Stimulated activated CD4-positive, alpha-beta T cell treated with anti-CD3 and anti-CD28 coated beads, Interleukin-2, amount 100 ng/mL, for 24 hours (primary cell): ENCODE results near the gene ARMC5.
A peak's percentile ranks its signal among the peaks of the same experiment; 100 is the strongest.
"Not testable (repeated sequence)": the region's sequence is repeated elsewhere in the genome, so short reads cannot be mapped to it uniquely, and the experiment has no call there.

Experiments used
- DNase-seq, 2 donors: peaks; one replicate each; pipeline ENCODE4 v3.0.0-alpha.2; 2020

ARMC5 gene

DNA sequence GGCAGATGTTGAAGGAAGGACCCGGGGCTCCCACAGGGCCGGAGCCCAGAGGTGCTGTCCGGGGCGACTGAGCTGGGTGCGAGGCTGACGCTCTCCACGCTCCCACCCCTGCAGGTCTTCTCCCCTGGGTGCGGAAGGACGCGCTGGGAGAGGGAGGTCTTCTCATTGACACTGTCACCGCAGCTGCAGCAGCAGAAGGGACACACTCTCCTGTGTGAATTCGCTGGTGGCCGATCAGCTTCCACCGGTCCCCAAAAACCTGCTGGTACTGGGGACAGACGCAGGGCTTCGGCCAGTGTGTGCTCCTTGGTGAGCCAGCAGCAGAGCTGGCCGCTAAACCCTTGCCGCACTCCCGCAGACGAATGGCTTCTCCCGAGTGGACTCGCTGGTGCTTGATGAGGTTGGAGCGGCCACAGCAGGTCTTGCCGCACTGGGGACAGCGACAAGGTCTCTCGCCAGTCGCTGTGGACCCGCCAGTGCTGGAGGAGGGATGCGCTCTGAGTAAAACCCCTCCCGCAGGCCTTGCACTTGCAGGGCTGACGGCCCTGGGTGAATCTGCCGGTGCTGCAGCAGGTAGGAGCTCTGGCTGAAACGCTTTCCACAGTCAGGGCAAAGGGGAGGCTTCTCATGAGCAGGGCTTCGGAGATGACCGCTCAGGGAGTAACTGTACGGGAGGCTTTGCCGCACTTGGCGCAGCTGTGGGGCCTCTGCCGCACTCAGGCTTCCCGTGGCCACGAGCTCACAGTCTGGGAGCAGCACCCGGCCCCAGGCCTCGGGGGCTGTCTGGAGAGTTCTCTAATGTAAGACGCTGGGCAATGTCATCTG, 22.9 kb upstream of the ARMC5 start:
- DNase-seq: no peak

DNA sequence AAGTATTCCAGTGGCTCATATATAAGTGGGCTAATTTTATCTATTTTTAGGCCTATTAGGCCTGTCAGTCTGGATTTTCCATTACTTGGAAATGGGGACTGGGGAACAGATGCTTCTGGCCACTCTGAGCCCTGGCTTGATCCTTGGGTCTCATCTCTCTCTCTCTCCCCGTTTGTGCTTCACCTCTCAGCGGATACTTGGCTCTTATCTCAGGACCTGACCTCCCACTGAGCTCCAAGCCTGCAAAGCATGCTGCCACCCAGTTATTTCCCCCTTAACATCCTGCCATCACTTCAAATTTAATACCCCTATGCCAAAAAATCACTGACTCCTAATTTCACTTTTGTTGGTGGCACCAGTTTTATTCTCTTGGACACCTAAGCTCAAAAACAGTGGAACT, 20.9 kb upstream of the ARMC5 start:
- no peak for DNase-seq

DNA sequence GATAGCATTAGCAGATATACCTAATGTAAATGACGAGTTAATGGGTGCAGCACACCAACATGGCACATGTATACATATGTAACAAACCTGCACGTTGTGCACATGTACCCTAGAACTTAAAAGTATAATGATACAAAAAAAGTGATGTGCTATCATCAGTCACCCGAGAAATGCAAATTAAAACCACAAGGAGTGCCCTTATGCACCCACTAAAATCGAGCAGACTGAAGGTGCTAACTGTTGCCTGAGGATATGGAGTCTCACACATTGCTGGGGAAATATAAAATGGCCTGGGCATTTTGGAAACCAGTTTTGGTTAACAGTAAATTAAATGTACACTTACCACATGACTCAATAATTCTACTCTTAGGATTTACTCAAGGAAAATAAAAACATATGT, 20.3 kb upstream of the ARMC5 start:
- DNase-seq: not testable (repeated sequence)

DNA sequence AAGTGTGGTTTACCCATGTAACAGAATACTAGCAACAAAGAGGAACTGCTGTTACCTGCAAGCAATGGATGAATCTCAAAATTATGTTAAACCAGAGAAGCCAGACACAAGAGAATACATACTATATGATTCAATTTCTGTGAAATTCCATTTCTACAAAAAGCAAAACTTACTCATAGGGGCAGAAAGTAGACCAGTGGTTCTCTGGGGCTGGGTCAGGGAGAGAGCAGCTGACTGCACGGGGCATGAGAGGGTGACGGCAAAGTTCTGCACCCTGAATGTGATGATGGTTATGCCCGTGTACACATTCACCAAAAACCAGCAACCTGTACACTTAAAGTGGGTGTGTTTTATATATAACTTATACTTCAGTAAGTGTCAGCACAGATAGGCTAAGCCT, 19.8 kb upstream of the ARMC5 start:
- DNase-seq: no peak

DNA sequence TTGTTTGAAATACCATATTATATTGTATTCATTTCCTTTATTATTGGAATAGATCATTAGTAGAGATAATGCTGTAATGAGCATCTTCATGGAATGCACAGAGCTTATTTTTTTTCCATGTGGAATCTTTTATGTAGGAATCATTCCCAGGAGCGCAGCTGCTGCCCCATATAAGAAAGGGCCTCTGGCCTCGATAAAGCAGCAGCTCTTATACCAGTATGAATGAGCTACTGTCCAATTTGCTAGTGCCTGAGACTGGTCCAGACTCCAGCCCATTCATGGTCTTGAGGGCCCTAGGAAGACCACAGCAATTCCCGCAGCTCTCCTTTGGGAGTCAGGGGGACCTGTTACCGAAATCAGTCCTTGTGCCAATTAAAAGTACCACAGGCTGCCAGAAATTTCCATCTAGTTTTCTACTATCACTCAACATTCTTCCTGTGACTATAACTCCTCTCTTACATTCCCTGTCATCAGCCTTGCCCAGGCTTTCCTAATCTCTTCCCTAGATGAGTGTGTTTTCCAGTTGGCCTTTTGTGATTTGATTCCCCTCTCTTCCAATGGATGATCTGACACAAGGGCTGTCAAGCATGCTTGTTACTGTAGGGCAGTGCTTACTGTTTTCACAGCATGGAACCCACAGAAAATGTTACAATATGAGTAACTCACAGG, 18.7 kb upstream of the ARMC5 start:
- DNase-seq: no peak

DNA sequence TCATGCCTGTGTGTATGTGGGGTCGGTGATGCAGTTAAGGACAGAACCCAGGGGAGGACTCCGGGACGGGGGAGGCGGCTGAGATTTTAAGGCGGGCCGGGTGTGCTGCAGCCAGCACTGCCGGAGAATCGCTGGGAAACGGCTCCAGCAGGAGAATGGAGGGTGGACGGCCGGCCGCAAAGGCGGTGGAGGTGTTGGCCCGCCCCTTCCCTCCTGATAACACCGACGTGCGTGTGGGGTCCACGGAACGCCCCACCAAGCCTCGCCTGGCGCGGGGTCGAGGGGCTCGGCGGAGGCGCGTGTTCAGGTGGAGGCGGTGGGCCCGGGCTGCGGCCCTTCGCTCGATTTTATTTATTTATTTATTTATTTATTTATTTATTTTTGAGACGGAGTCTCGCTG, 17.3 kb upstream of the ARMC5 start:
- DNase-seq: no peak

DNA sequence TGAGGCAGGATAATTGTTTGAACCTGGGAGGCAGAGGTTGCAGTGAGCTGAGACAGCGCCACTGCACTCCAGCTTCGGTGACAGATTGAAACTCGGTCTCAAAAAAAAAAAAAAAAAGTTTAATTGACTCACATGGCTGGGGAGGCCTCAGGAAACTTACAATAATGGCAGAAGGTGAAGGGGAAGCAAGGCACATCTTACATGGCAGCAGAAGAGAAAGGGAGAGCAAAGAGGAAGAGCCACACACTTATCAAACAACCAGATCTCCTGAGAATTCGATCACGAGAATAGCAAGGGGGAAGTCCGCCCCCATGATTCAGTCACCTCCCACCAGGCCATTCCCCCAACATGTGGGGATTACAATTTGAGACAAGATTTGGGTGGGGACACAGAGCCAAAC, 13.4 kb upstream of the ARMC5 start:
- DNase-seq: not testable (repeated sequence)

DNA sequence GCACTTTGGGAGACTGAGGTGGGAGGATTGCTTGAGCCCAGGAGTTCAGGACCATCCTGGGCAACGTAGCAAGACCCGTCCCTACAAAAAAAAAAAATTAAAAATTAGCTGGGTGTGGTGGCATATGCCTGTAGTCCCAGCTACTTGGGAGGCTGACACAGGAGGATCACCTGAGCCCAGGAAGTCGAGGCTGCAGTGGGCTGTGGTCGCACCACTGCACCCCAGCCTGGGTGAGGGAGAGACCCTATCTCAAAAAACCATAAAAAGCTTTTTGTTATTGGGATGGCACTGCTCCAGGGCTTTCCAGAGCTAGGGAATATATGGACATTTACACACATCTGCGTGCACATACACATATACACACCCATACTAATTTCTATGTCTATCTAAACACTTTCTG, 8.1 kb upstream of the ARMC5 start:
- DNase-seq: no peak

DNA sequence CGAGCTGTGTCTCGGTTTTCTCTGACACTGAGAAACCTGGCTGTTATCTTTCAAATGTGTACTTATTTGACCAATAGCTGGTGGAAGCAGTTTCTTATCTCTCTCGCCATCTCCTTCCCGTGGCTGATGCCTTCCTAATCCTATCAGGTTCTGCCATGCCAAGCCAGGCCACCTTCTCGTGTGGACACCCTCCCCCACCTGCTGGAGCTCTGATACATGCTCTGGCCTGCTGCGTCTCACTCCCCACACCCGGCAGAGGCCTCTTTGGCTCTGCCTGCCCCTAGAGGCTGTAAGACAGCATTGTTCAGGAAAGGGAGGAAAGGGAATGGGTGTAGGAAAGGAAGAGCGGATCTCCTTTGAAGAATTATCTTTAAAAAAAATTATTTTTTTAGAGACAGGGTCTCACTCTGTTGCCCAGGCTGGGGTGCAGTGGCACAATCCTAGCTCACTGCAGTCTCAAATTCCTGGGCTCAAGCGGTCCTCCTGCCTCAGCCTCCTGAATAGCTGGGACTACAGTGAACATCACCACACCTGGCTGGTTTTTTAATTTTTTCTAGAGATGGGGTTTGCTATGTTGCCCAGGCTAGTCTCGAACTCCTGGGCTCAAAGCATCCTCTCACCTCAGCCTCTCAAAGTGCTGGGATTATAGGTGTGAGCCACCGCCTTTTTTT, 7.5 kb upstream of the ARMC5 start:
- no peak for DNase-seq

DNA sequence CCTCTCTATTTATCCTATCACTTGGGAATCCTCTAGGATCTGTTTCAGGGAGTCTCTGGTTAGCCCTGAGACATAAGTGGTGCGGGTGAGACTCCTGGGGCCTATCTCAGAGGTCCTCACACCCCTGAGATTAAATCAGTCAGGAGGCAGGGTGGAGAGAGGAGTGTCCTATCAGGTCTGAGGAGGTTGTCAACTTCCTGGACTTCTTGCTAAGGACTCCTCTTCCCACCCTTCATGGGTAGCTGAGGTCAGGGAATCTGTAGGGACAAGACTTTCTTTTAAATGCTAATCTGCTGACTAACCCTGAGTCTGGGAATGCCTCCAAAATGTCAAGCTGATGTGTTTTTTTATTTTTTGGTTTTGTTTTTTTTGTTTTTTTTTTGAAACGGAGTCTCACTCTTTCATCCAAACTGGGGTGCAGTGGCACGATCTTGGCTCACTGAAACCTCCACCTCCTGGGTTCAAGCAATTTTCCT, 6.6 kb upstream of the ARMC5 start:
- DNase-seq: no peak

DNA sequence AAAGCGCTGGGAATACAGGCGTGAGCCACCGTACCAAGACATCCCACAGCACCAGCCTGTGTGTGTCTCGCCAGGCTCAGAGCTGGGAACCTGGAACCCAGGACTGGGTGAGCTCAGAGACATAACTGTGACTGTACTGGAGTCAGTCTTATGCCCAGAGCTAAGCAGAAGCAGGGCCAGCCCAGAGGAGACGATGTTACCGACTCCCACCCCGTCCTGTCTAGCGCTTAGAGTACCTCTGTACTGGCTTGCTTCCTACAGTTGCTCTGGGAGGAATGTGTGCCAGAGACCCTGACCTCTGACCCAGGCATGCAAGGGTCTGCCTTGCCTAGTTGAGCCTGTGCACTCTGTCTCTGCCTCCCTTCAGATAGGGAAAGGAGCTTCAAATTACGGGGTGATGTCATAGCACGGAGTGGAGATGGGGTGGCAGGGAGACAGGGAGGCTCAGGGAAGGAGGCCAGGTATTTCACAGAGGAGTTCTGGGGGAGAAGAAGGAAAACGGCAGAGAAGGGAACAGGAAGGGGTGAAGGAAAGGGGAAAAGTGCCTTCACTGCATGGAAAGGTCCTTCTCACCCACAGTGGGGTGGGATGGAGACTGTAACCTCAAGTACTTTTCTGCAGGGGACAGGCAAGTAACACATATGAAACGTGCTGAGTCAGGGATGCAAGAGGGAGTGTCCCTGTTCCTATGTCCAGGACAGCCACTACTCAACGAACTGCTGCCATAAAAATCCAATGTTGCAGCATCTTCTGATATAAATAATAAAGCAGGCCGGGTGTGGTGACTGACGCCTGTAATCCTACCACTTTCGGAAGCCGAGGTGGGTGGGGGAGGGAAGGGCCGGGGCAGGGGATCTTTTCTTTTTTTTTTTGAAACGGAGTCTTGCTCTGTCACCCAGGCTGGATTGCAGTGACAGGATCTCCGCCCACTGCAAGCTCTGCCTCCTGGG, 5.8 kb upstream of the ARMC5 start:
- DNase-seq: no peak

DNA sequence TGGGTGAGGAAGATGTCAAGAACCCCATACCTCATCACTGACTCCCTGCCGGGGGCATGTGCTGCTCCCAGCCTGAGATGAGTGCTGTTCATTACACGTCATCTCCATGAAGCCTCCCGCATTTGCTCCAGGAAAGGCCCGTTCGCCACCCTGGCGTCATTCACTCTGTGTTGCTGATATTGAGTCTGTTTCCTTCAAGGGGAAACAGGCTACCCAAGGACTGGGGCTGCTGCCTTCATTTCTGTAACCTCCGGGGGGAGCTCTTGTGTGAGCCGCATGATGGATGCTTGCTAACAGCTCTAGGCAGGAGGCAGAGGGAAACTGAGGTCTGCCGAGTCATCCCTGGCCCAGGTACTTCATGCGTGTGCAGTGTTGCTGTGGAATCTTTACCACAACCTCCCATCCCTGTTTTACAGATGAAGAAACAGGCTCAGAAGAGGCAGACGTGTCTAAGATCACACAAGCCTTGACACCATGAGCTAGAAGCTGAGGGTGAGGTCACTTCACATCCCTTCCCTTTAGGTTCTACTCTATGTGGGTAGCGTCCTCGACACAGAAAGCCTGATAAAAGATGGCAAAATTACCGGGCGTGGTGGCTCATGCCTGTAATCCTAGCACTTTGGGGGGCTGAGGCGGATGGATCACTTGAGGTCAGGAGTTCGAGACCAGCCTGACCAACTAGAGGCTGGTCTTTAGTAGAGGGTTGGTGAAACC, 3.5 kb upstream of the ARMC5 start:
- peak in 1 of 2 donors; percentile 35 for DNase-seq

DNA sequence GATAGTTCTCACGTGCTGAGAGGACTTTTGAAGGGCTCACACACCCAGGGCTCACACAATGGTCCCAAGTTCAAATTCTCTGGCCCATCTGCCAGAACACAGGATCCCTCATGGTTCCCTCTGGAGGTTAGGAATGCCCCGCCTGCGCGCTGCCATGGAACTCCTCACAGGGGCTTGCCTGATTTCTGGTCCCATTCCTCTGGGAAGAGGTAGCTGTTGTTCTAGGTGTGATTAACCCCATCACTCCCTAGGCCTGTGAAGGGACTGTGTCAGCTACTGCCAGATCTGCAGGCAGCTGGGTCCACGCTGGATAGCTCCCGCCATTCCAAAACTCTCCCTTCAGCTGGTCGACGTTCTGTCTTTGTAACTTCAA, 2.3 kb upstream of the ARMC5 start:
- DNase-seq: no peak

DNA sequence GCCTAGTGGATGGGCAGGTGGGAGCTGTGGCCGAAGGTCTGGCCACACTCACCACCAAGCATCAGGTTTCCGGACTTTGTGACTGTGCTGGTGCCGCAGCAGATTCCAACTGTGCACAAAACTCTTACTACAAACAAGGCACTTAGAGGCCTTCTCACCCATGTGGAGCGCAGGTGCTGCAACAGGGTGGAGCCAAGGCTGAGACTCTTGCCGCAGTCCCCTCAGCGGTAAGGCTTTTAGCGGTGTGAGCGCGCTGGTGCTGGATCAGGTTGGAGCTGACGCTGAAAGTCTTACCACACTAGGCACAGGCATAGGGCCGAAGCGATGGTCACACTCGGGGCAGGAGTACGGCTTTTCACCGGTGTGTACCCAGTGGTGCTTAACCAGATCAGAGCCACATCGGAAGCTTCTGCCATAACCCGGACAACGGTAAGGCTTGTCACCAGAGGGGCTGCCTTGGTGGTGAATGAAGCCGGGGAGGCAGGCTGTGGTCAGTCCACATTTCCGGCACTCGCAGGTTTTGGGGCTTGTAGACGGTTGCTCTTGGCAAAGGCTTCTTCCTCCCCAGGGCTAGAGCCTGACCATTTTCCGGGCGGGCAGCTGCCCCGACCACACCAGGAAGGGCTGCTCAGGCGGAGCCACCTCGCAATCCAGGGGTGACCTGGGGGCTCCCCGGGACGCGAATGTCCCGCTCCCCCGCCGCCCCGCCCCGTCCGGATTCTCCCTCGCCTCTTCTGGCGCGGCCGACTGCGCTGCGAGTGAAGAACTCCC, 1.0 kb upstream of the ARMC5 start:
- DNase-seq: peak; percentile 57 to 59

DNA sequence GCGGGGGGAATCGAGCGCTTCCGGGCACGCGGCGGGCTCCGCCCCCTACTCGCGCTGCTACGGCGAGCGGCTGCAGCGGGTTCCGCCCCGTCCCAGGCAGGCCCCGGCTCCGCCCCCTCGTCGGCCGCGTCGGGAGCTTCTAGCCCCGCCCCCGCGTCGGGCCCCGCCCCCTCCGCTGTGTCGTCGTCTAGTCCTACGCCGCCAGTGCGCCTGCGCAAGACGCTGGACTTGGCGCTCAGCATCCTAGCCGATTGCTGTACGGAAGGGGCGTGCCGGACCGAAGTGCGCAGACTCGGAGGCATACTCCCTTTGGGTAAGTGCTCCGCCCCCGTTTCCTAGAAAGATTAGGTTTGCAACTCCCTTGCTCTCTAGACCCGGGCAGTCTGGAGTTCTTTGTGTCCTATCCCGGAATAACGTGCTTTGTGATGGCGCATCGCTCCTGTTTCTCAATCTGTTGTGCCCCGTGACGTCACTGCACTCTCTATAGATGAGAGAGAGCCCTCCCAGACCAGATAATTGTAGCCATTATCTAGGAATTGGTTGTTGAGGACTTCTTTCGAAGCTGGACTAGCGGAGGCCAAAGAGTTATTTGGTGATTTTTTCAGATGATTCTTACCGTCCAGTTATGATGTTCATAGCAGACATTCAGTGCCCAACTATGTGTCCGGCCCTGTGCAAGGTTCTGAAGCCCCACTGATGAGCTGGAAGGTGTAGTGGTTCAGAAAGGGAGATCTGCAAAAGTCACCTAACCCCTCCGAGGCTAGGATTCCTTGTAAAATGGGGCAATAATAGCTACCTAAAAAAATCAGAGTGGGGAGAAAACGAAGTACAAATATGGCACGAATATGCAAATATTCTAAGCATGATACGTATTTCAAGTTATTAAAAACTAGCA, 633 bp downstream of the ARMC5 start:
- peak; percentile 100 for DNase-seq

DNA sequence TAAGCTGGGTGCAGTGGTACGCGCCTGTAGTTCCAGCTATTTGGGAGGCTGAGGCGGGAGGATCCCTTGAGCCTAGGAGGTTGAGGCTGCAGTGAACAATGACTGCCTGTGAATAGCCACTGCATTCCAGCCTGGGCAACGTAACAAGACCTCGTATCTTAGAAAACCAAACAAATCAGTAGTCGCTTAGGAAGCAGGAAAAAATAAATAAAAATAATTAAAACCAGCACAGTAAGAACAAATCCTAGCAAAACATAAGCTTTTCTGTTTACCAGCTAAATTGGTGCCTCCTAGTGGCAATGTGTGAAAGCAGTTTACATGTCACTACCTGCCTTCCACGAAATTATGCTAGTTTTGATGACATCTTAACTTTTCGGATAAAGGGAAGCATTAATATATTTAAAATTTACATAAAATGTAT, 1.3 kb downstream of the ARMC5 start:
- DNase-seq: no peak

DNA sequence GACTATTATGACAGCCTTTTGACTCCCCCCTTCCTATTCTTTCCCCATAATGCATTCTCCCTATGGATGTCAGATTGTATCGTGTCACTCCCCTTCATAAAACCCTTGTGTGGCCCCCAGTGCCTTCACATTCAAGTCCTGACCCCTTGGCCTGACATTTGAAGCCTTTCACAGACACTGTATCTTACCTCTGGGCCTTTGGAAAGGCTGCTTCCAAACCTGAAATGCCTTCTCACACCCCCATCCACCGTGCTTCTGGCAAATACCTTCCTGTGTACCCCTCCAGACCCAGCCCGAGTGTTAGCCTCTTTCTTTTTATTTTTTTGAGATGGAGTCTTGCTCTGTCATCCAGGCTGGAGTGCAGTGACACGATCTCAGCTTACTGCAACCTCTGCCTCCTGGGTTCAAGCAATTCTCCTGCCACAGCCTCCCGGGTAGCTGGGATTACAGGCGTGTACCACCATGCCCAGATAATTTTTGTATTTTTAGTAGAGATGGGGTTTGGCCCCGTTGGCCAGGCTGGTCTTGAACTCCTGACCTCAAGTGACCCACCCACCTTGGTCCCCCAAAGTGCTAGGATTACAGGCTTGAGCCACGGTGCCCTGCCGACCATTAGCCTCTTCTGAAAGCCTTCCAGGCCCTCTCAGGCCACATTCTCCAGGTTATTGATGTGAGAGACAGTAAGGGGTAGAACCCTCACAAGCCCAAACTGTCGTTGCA, 2.1 kb downstream of the ARMC5 start:
- DNase-seq: no peak

DNA sequence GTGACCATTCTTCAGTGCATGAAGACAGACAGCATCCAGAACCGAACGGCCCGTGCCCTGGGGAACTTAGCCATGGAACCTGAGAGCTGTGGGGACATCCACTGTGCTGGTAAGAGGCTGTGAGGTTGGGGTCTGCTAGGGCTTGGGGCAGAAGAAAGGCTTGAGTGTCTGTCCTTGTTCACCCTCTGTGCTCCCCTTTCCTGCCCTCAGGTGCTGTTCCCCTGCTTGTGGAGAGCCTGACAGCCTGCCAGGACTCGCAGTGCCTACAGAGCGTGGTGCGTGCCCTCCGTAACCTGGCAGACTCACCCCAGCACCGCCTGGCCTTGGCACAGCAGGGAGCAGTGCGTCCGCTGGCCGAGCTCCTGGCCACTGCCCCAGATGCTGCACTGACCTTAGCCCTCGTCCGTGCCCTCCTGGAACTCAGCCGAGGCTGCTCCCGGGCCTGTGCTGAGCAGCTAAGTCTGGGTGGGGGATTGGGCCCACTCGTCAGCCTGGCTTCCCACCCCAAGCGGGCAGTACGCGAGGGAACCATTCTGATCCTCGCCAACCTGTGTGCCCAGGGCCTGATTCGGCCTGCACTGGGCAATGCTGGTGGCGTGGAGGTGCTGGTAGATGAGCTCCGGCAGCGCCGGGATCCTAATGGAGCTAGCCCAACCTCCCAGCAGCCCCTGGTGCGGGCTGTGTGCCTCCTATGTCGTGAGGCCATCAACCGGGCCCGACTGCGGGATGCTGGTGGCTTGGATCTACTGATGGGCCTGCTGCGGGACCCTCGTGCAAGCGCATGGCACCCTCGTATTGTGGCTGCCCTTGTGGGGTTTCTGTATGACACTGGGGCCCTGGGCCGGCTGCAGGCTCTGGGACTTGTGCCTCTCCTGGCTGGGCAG, 2.9 kb downstream of the ARMC5 start:
- DNase-seq: no peak
